Activated CD8-positive, alpha-beta memory T cell treated with anti-CD3 and anti-CD28 coated beads, Interleukin-2, amount 10 ng/mL, durations not matched to agents 7 days and 5 days (primary cell): ENCODE data around the gene MTOR. TPM values are rescaled to one million over a fixed set of nuclear protein-coding genes. Genes with fewer than 3 reads are reported as not detected.
"Not testable (repeated sequence)": the region's sequence is repeated elsewhere in the genome, so short reads cannot be mapped to it uniquely, and the experiment has no call there.

ENCODE experiments used
- ATAC-seq: fragments of 150-1000 bp; cut with Tn5 transposase; one replicate; pipeline ENCODE4 v1.10.0; 2021; ENCODE audit warnings: moderate library complexity
- CTCF ChIA-PET: fragments of 350-600 bp; sonication (Branson Sonifier 250); formaldehyde crosslinking; loops from one replicate; lab custom pipeline; 2021; ENCODE audit warnings: antibody characterized with exemption; lab: Charles Lee
- DNase-seq: peaks from one replicate; pipeline ENCODE4 v3.0.0-alpha.2; 2020
- H3K27ac Mint-ChIP-seq: one replicate; pipeline ENCODE4 v1.8.0; 2021; ENCODE audit warnings: mild to moderate bottlenecking, mixed read lengths
- H3K27me3 Mint-ChIP-seq: one replicate; pipeline ENCODE4 v1.8.0; 2021; ENCODE audit warnings: mixed read lengths
- H3K36me3 Mint-ChIP-seq: one replicate; pipeline ENCODE4 v1.8.0; 2021; ENCODE audit warnings: mild to moderate bottlenecking, mixed read lengths
- H3K4me1 Mint-ChIP-seq: one replicate; pipeline ENCODE4 v1.8.0; 2021; ENCODE audit warnings: mixed read lengths
- H3K4me3 Mint-ChIP-seq: one replicate; pipeline ENCODE4 v1.8.0; 2021; ENCODE audit warnings: mild to moderate bottlenecking, moderate library complexity, mixed read lengths
- H3K9me3 Mint-ChIP-seq: one replicate; pipeline ENCODE4 v1.8.0; 2022; ENCODE audit warnings: low read depth, mixed read lengths
- total RNA-seq, 2 experiments: library from RNA; stranded (reverse); gene quantifications; one replicate each; pipeline ENCODE4 v1.2.3, GENCODE V29; 2021

The MTOR gene
- total RNA-seq, 2 experiments from 2014 or later, result 50.1 to 52.0 TPM

GRCh38 chr1:11179125-11179524 lies 83.2 kb downstream of the MTOR start:
- Mint-ChIP-seq H3K4me1 (no peaks in the 10 kb centered on the region), H3K27ac (no peak overlapping the region), H3K9me3 (no peaks in the 10 kb centered on the region), H3K27me3 (no peaks in the 10 kb centered on the region), H3K4me3 (no peak overlapping the region), H3K36me3 (peaks cover 4% of the 10 kb centered on the region)
- CTCF ChIA-PET, result no interaction called here
- DNase-seq (no peak), ATAC-seq (no peak)

GRCh38 chr1:11178021-11179015 lies 84.0 kb downstream of the MTOR start:
- Mint-ChIP-seq H3K9me3 (no peaks in the 10 kb centered on the region), H3K27ac (no peak overlapping the region), H3K4me1 (no peaks in the 10 kb centered on the region), H3K27me3 (no peaks in the 10 kb centered on the region), H3K4me3 (no peak overlapping the region), H3K36me3 (peaks cover 6% of the 10 kb centered on the region)
- ATAC-seq (no peak), DNase-seq (no peak)
- CTCF ChIA-PET, result no interaction called here

- Mint-ChIP-seq H3K4me1 (no peaks in the 10 kb centered on the region), H3K27me3 (no peaks in the 10 kb centered on the region), H3K27ac (no peak overlapping the region), H3K36me3 (peaks cover 6% of the 10 kb centered on the region), H3K9me3 (no peaks in the 10 kb centered on the region), H3K4me3 (no peak overlapping the region)
- ATAC-seq (no peak), DNase-seq (no peak)
- CTCF ChIA-PET, result no interaction called here
Measured at GRCh38 chr1:11176081-11176706, 86.2 kb downstream of the MTOR start.

- peaks cover 5% of the 10 kb centered on the region for H3K36me3 Mint-ChIP-seq
Measured at GRCh38 chr1:11175461-11175860, 86.9 kb downstream of the MTOR start.

GRCh38 chr1:11174261-11174942 lies 87.9 kb downstream of the MTOR start:
- ATAC-seq, result no peak
- Mint-ChIP-seq H3K4me3 (no peak overlapping the region), H3K27ac (no peak overlapping the region), H3K36me3 (peaks cover 3% of the 10 kb centered on the region), H3K27me3 (no peaks in the 10 kb centered on the region), H3K9me3 (no peaks in the 10 kb centered on the region), H3K4me1 (no peaks in the 10 kb centered on the region)
- CTCF ChIA-PET, result no interaction called here
- no peak for DNase-seq

More at GRCh38 chr1:11175461-11175860, 86.9 kb downstream of the MTOR start:
- Mint-ChIP-seq H3K27ac (no peak overlapping the region), H3K9me3 (no peaks in the 10 kb centered on the region), H3K4me3 (no peak overlapping the region), H3K27me3 (no peaks in the 10 kb centered on the region), H3K4me1 (no peaks in the 10 kb centered on the region)
- CTCF ChIA-PET, result interaction anchor here (0.7 kb wide), 1 partner anchor 470 kb away, joined by 3 read pairs; no protein-coding TSS in a partner anchor
- ATAC-seq (no peak), DNase-seq (no peak)

- H3K4me1 Mint-ChIP-seq, result no peaks in the 10 kb centered on the region
- no peak for DNase-seq
- peaks cover 15% of the 10 kb centered on the region for H3K36me3 Mint-ChIP-seq
- H3K27ac Mint-ChIP-seq, result no peak overlapping the region
- H3K4me3 Mint-ChIP-seq, result no peak overlapping the region
- CTCF ChIA-PET, result interaction anchor here (1.3 kb wide), 1 partner anchor 133 kb away, joined by 3 read pairs; no protein-coding TSS in a partner anchor
- H3K9me3 Mint-ChIP-seq, result no peaks in the 10 kb centered on the region
- no peaks in the 10 kb centered on the region for H3K27me3 Mint-ChIP-seq
- ATAC-seq, result no peak
Measured at GRCh38 chr1:11170102-11170501, 92.2 kb downstream of the MTOR start.

GRCh38 chr1:11169202-11169601 lies 93.1 kb downstream of the MTOR start:
- no peaks in the 10 kb centered on the region for H3K4me1 Mint-ChIP-seq
- no peak overlapping the region for H3K4me3 Mint-ChIP-seq
- CTCF ChIA-PET, result interaction anchor here (0.6 to 0.7 kb wide), 3 partner anchors 11 to 218 kb away, joined by 3 read pairs; no protein-coding TSS in a partner anchor
- DNase-seq (no peak), ATAC-seq (no peak)
- no peak overlapping the region for H3K27ac Mint-ChIP-seq
- no peaks in the 10 kb centered on the region for H3K9me3 Mint-ChIP-seq
- no peaks in the 10 kb centered on the region for H3K27me3 Mint-ChIP-seq
- peaks cover 17% of the 10 kb centered on the region for H3K36me3 Mint-ChIP-seq

- DNase-seq, result no peak
- Mint-ChIP-seq H3K36me3 (peaks cover 16% of the 10 kb centered on the region), H3K9me3 (no peaks in the 10 kb centered on the region), H3K4me1 (no peaks in the 10 kb centered on the region), H3K27ac (no peak overlapping the region), H3K27me3 (no peaks in the 10 kb centered on the region), H3K4me3 (no peak overlapping the region)
- ATAC-seq, result no peak
- CTCF ChIA-PET, result interaction anchor here (0.6 to 0.7 kb wide), 2 partner anchors 10 to 217 kb away, joined by 3 read pairs; no protein-coding TSS in a partner anchor
Measured at GRCh38 chr1:11168731-11169130, 93.6 kb downstream of the MTOR start.

- H3K27ac Mint-ChIP-seq, H3K4me3 Mint-ChIP-seq, H3K4me1 Mint-ChIP-seq, H3K27me3 Mint-ChIP-seq, DNase-seq, ATAC-seq, H3K9me3 Mint-ChIP-seq, CTCF ChIA-PET: not testable (repeated sequence)
- H3K36me3 Mint-ChIP-seq, result peaks cover 23% of the 10 kb centered on the region
Measured at GRCh38 chr1:11166744-11167143, 95.6 kb downstream of the MTOR start.

GRCh38 chr1:11162752-11163151 lies 99.6 kb downstream of the MTOR start:
- H3K4me3 Mint-ChIP-seq, H3K4me1 Mint-ChIP-seq, DNase-seq, H3K9me3 Mint-ChIP-seq, H3K27ac Mint-ChIP-seq, ATAC-seq, H3K27me3 Mint-ChIP-seq, CTCF ChIA-PET: not testable (repeated sequence)
- H3K36me3 Mint-ChIP-seq, result peaks cover 23% of the 10 kb centered on the region

GRCh38 chr1:11158720-11159321 lies 103.5 kb downstream of the MTOR start:
- CTCF ChIA-PET, result interaction anchor here (1.1 kb wide), 1 partner anchor 10 kb away, joined by 3 read pairs; no protein-coding TSS in a partner anchor
- no peaks in the 10 kb centered on the region for H3K9me3 Mint-ChIP-seq
- H3K4me1 Mint-ChIP-seq, result peaks cover 9% of the 10 kb centered on the region
- DNase-seq (no peak), ATAC-seq (no peak)
- peaks cover 23% of the 10 kb centered on the region for H3K36me3 Mint-ChIP-seq
- no peaks in the 10 kb centered on the region for H3K27me3 Mint-ChIP-seq
- H3K27ac Mint-ChIP-seq, result no peak overlapping the region
- H3K4me3 Mint-ChIP-seq, result no peak overlapping the region

GRCh38 chr1:11158291-11158690 lies 104.1 kb downstream of the MTOR start:
- DNase-seq, result no peak
- Mint-ChIP-seq H3K27me3 (no peaks in the 10 kb centered on the region), H3K4me3 (no peak overlapping the region), H3K36me3 (peaks cover 20% of the 10 kb centered on the region), H3K9me3 (no peaks in the 10 kb centered on the region), H3K27ac (peak overlapping the region; percentile 22), H3K4me1 (peaks cover 9% of the 10 kb centered on the region)
- CTCF ChIA-PET, result interaction anchor here (1.1 kb wide), 1 partner anchor 11 kb away, joined by 3 read pairs; no protein-coding TSS in a partner anchor
- ATAC-seq, result no peak

GRCh38 chr1:11157867-11158266 lies 104.5 kb downstream of the MTOR start:
- Mint-ChIP-seq H3K36me3 (peaks cover 22% of the 10 kb centered on the region), H3K27ac (peak overlapping the region; percentile 22), H3K4me3 (no peak overlapping the region), H3K9me3 (no peaks in the 10 kb centered on the region), H3K4me1 (peaks cover 9% of the 10 kb centered on the region), H3K27me3 (no peaks in the 10 kb centered on the region)
- DNase-seq, result no peak
- ATAC-seq, result no peak
- CTCF ChIA-PET, result no interaction called here
